ENCODE results near the gene NCL. TPM values are rescaled to one million over a fixed set of nuclear protein-coding genes. Genes with fewer than 3 reads are reported as not detected.
"Not testable (repeated sequence)": the region's sequence is repeated elsewhere in the genome, so short reads cannot be mapped to it uniquely, and the experiment has no call there.

NCL gene
- polyA plus RNA-seq, 4 donors: 959 to 1,164 (median 1,129) TPM

DNA sequence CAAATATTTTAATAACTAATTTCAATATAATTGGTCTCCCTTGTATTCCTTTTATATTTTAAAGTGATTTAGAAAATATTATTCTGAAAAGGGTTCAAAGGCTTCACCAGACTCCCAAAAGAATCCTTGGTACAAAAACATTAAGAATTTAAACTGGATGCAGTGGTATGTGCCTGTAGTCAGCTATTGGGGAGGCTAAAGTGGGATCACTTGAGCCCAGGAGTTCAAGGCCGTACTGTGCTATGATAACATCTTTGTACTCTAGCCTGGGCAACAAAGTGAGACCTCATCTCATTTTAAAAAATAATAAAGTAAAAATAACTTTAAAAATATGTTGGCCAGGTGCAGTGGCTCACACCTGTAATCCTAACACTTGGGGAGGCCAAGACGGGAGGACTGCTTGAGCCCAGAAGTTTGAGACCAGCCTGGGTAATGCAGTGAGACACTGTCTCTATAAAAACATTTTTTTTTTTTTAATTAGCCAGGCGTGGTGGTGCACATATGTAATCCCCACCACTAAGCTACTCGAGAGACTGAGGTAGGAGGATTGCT lies 14.7 kb downstream of the NCL start:
- DNase-seq (ENCODE audit: low read depth in 4 of 4, low spot score in 3 of 4): no peak

DNA sequence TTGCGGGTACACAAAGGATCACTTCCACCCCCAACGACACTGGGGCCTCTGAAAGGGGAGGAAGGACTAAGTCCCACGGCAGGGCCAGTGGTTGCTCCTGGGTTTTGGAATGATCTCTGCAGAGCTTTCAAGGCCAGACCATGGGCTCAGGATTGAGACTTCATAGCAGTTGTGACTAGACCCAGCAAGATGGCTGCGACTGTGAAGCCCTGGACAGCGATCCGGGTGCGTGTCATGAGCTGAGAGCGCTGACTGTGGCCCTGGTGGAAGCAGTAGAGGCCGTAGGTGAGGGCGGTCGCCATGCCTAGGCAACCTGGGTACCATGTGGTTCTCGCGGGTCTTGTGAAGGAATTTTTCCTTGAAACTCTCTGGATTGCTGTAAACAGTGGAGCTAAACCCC lies 27.3 kb downstream of the NCL start:
- DNase-seq (ENCODE audit: low read depth in 4 of 4, low spot score in 3 of 4): no peak

DNA sequence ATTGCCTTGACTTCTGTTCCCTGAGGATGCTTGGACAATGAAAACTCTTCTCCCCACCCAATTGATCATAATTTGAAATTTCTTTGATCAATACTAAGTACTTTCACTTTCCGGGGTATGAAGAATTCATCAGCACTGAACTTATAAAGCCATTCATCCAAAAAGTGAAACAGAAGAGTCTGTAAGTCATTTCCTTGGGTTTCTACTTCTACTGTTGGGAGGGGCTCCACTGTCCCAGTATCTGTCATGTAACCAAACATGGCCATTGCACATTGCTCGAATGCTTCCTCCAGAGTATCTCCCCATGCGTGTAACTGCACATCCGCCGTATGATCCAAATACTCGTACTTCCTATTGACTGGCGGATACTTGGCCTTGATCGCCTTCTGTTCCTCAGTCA lies 30.3 kb downstream of the NCL start:
- no peak for DNase-seq (ENCODE audit: low read depth in 4 of 4, low spot score in 3 of 4)

DNA sequence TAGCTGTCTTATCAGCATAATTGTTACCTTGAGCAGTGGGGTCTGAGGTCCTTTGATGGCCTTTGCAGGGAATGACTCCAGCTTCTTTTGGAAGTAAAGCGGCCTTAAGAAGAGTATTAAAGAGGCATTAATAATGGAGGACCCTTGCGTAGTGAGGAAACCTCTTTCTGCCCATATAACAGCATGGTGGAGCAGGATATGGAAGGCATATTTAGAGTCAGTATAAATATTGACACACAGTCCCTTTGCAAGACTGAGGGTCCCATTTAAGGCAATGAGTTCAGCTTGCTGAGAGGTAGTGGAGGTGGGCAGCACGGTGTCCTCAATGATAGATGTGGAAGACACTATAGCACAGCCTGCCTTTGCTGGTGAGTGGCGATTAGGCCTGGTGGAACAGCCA lies 32.7 kb downstream of the NCL start:
- DNase-seq (ENCODE audit: low read depth in 4 of 4, low spot score in 3 of 4): no peak

DNA sequence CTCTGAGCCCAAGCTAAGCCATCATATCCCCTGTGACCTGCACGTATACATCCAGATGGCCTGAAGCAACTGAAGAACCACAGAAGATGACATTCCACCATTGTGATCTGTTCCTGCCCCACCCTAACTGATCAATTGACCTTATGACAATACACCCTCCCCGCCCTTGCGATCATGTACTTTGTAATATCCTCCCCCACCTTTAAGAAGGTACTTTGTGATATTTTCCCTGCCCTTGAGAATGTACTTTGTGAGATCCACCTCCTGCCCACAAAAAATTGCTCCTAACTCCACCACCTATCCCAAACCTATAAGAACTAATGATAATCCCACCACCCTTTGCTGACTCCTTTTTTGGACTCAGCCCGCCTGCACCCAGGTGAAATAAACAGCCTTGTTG lies 33.8 kb downstream of the NCL start:
- DNase-seq (ENCODE audit: low read depth in 4 of 4, low spot score in 3 of 4): not testable (repeated sequence)

DNA sequence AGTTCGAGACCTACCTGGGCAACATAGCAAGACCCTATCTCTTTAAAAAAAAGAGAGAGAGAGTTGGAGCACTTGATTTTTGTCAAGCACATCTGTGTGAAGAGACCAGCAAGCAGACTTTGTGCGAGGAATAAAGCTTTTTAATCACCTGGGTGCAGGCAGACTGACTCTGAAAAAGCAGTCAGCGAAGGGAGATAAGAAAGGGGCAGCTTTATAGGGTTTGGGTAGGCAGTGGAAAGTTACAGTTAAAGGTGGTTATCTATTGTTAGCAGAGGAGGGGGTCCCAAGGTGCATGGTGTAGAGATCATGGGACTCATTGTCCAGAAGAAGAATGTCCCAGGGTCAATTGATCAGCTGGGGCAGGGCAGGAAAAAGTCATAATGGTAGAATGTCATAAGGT lies 34.4 kb downstream of the NCL start:
- no peak for DNase-seq (ENCODE audit: low read depth in 4 of 4, low spot score in 3 of 4)

DNA sequence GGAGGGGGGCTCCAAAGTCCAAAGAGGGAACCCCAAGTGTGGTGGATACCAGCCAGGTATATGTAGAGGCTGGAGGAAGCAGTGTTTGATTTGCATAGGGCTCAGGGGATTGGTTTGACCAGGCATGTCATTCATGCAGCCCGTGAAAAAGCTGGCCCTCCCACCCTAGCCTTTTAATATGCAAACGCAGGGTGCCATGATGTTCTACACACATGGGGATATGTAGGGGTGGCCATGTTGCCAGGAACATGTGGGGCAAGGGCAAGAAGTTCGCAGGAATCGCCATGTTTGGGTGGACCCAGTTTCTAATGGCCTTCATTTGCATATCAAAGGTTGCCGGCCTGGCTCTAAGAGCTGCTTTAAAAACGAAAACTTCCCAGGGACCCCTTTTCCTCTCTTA lies 35.1 kb downstream of the NCL start:
- DNase-seq (ENCODE audit: low read depth in 4 of 4, low spot score in 3 of 4): no peak

DNA sequence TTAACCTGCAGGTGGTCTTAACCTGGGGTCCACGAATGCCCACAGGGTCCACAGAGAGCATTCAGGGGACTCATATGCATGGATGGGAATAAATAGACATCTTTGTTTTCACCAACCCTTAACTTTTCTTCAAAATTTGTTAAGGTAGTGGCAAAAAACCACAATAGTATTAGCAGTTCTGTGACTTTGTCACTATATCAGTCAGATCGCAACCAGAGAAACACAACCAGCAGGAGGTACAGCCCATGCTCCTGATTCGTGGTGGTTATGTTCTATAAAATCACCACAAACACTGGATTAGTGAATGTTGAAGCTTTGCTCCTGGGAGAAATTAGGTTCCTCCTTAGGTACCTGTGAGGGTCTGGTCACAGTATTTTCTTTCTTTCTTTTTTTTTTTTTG lies 37.2 kb downstream of the NCL start:
- no peak for DNase-seq (ENCODE audit: low read depth in 4 of 4, low spot score in 3 of 4)

DNA sequence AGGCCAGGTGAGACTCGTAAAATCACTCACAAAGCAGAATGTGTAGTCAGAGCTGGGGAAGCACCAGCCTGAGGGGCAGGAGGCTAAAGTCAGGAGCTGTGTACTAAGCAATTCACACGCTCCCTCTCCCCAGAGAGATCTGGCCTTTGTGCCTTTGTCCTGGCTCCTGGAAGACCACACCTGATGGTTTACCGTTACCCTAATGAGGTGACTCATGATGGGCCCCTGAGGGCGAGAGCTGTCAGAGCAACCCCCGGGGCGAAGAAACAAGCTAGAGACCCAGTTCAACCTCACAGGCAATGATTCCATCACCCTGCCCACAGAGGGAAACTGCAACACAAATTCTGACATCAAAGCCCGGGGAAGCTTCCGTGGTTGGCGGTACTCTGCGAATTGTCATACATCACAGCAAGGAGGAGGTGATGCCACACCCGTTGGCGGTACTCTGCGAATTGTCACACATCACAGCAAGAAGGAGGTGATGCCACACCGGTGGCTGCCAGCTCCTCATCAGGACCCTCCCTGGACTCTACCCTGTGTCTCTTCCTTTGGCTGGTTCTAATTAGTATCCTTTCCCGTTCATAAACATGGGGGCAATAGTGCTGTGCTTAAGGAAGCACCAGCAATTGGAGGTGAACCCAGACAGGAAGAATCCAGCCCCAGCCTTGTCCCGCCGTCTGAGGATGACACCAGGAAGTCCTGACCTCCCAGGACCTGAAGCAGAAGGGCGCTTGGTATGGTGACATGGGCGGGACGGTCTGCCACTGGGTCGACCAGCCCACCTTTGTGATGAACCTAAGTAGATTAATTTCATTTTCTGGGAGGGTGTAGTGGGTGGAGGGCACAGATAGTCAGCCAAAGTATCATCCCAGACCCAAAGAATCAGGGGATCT lies 38.2 kb downstream of the NCL start:
- DNase-seq (ENCODE audit: low read depth in 4 of 4, low spot score in 3 of 4): no peak

DNA sequence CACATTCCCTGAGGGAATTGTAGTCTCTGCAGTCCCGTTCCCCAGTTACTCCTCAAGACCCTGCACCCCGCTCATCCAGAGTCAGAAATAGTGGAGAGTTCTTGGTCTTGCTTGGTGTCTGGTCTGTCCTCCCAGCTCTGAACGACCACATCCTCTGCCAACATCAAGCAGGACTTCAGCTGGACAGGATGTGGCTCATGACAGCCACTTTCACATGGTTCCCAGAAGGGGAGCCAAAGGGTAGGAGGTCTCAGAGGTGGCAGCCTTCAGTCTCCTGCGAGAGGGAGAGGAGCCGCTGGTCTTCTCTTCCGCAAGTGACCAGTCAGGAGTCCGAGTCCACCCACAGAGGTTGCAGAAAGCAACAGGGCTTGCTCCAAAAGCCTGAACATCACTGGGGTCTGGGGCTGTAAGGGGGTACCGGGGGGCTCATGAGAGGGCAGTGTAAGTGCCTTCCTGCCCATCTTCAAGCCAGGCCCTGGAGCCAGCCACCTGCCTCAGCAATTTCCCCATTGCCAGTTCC lies 38.9 kb downstream of the NCL start:
- no peak for DNase-seq (ENCODE audit: low read depth in 4 of 4, low spot score in 3 of 4)

DNA sequence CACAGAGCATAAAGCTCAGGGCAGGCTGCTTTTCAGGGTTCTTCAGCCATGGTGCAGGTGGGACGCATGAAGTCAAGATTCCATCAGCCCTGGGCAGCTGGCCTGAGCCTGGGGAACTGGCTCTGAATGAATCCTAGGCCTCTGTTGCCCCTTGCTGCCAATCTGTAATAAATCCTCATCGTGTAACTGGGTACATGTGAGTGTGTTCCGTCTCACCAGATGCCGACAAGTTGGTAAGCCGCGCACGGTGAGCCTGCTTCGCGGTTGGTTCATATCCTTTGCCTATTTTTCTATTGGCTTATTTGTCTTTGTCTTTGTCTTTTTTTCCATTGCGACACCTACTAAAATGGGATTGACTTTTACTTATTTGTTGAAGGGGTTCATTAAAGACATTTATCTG lies 41.1 kb downstream of the NCL start:
- no peak for DNase-seq (ENCODE audit: low read depth in 4 of 4, low spot score in 3 of 4)

DNA sequence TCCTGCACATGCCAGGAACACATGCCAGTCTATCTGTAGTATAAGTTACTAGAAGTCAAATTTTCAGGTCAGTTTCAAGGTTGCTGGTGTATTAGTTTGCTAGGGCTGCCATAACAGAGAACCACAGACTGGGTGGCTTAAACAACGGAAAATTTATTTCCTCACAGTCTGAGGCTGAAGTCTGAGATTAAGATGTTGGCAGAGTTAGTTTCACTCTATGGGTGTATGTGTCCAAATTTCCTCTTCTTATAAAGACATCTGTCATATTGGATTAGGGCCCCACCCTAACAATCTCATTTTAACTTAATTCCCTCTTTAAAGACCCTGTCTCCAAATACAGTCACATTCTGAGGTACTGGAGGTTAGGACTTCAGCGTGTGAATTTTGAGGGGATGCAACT lies 42.2 kb downstream of the NCL start:
- no peak for DNase-seq (ENCODE audit: low read depth in 4 of 4, low spot score in 3 of 4)

DNA sequence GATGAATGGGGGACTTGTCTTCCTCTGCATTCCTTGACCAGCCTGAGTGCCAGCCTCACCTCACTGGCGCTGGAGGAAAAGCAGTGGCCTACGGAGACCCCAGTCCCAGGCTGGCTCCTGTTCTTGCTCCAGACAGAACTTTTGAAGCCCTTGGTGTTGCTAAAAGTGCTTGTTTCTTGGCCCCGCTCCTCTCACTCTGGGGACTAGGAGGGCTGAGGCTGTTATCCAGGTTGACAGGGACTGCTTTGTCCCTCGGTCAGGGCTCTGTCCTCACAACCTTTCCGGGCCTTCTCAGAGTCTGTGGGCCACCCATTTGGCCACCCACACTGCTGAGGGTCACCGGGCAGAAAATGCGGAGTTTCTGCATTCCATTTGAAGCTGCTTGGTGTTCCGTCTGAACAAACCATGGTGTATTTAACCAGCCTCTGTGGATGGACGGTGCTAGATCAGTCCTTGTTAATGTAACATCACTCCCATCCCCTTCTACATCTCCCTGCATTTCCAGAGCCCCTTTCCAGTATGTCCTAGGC lies 43.2 kb downstream of the NCL start:
- DNase-seq (ENCODE audit: low read depth in 4 of 4, low spot score in 3 of 4): no peak

DNA sequence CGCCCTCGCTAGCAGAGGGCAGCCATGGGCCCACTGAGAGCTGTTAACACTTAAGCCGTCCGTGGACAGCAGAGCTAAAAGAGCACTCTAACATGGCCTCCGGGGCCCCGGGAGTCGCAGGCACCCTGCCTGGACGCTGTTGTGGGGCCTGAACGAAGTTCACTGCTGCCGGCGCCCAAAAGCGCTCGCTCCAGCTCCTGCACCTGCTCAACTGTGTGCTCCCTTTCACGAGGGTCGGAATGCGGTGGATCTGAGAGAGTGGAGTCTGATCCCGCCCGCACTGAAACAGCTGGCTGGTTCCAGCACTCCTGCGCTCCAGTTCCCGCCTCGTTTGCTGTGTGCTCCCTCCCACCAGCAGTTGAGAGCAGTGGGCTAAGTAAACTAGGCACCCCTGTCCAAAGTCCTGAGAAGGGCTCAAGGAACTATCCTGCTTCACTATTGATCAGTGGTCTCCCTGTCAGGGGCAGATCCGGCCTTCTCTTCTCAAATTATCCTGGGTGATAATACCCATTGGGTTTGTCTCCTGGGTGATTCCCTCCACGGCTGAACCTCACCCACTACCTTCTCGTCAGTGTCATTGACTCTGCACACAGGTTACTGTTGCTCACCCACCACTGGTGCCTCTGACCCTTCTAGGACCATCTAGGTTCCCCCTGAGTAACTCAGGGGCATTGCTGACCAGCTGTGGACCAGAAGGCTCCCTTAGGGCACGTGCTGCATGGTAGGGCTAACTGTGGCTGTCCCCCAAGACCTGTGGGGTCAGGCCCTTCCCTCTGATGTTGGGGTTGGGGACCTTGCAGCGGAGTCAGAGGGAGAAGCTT lies 45.3 kb downstream of the NCL start:
- no peak for DNase-seq (ENCODE audit: low read depth in 4 of 4, low spot score in 3 of 4)

DNA sequence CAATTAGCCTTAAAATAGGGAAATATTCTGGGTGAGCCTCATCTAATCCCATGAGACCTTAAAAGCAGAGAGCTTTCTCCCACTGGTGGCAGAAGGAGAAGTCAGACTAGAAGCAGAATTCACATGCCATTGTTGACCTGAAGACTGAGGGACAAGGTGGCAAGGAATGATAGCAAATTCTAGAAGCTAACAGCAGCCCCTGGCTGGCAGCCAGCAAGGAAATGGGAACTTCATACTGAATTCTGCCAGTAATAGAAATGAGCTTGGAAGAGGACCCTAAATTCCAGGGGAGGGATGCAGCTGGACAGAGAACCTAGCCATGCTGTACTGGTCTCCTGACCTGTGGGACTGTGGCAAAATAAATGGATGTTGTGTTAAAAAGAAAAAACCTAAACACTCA lies 49.3 kb downstream of the NCL start:
- no peak for DNase-seq (ENCODE audit: low read depth in 4 of 4, low spot score in 3 of 4)

DNA sequence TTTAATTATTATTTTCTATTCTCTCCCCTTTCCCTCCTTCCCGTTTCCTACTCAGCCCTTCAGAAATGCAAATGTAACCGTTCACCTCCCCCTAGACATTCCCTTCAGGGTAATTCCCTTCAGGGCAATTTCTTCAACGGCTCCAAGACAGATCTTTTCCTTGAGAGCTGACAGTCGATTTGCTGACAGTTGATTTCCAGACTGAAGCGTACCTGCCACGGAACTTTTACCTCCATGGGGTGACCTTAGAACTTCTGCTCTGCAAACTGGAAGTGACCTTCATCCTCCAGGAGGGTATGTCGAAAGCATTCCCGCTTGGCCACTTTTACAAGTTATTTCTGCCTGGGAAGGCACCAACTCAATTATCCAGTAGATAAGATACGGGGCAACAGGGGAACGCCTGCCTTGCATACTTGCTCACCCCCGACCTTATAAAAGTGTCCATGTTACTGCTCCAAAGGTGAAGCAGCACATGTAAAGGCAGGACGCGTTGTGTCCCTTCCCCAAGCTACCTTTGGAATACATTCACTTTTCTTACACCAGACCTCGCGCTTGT lies 50.3 kb downstream of the NCL start:
- DNase-seq (ENCODE audit: low read depth in 4 of 4, low spot score in 3 of 4): no peak

DNA sequence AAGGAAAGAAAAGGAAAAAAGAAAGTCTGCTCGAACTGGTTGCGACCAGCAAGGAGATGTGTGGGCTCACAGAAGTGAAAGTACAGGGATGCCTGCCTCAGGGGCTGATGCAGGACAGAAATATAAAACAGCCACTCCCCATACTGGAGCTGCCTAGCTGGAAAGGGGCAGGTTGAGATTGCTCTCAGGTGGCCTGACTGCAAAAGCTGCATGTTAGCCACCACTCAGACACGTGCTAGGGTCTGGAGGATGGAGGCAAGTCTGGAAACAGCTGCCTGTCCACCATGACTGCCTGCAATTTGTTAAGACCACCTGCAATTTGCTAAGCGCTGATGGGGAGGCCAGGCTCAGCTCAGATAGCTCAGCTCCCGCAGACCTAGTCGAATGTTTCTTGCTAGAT lies 50.8 kb downstream of the NCL start:
- DNase-seq (ENCODE audit: low read depth in 4 of 4, low spot score in 3 of 4): no peak

DNA sequence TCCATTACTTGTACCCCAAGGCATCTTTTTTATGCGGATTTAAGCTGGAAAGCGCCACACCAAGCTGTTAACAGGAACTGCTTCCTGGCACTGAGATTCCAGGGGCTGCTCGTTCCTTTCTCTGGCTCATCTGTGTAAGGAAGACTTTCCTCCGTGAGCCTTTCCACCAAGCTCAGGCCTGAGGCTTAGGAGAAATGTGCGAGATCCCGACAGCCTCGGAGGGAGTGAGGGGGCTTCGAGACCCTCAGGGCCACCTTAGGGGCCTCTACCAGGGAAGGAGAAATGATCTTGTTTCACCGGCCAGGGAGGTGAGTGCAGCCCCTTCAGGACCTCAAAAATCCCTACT lies 51.7 kb downstream of the NCL start:
- DNase-seq (ENCODE audit: low read depth in 4 of 4, low spot score in 3 of 4): no peak

DNA sequence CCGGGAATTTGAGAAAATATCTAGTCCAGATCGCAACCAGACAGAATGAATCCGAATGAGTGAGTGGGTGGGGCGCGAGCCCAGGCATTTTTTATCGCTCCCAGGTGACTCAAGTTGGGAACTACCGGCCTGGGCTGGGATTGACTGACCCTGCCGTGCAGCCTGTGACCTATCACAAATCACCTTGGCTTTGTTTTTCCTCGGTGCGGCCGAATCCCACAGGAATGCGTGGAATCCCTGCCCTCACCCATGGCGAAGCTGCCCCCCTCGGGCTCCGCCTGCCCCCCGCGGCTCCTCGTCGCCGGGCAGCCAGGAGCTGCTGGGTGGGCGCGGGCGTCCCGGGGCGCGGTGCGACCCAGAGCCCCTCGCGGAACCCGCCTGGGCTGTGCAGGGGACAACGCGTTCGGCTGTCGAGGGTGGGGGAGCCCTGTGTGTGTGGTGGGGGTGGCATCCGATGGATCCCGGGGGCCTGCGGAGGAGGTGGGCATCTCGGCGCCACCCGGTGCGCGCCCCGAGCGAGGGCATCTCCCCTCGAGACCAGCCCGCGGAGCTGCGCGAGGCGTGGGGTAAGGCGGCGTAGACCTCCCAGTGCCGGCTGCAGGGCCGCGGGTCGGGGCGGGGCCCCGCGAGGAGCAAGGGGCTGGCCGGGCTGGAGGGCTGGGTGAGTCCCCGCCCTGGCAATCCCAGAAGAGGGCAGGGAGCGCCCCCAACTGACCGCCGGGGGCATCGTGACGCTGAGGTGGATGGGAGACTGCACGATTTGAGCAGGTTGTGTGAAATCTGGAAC lies 52.3 kb downstream of the NCL start:
- peak; percentile 72 to 77 (median 75) for DNase-seq (ENCODE audit: low read depth in 4 of 4, low spot score in 3 of 4)

DNA sequence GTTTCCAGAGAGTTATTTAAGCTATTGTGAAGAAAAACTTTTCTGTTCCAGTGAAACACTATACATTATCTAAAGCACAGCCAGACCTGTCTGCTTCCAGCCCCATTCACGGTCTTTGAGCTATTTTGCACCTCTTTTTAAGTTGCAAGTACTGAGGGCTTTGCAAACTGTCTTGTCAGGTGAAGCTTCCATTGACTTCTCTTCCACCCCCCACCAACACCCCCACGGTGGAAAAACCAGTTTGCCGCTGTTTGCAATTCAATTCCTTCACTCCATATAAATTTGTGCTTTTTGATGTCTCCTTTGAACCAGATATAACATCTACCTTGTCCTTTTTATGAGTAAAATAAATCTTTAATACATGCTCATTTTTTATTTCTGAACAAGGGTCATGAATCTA lies 53.0 kb downstream of the NCL start:
- DNase-seq (ENCODE audit: low read depth in 4 of 4, low spot score in 3 of 4): no peak

All from right renal pelvis (tissue), 4 donors.